T-helper 2 cell treated with Interferon-gamma antibody and Interleukin-4, amounts not matched to agents 100 ng/mL and 5 ng/mL, for 36 hours (primary cell): Measurements from ENCODE around the gene NECAB2. TPM values are rescaled to one million over a fixed set of nuclear protein-coding genes. Genes with fewer than 3 reads are reported as not detected.

ENCODE experiments used
- intact Hi-C: fragments of 100-400 bp; cut with micrococcal nuclease; formaldehyde crosslinking; loops from one replicate; pipeline ENCODE4 v1.15.1; 2023
- total RNA-seq: library from RNA; stranded (reverse); gene quantifications from 2 replicates; pipeline ENCODE4 v1.2.3, GENCODE V29; 2022

The NECAB2 gene
- total RNA-seq, 1 donor from 2014 or later = not detected

DNA sequence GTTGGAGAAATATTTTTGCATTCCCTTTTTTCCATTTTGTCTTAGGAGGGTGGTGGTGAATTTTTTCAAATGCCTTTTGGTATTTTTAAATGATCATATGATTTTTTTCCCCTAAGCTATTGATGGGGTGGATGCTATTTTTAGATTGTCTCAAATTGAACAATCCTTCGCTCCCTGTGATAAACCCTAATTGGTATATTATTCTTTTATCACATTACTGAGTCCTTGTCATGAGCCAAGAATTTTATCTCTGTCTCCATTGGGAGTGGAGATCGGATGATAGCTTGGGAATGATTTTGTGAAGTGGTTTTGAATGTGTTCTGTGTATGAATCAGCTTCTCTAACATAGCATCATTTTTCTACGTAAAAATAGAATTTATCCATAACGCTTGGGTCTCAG is 15.4 kb downstream of the NECAB2 start:
- intact Hi-C loops = no loop called here

DNA sequence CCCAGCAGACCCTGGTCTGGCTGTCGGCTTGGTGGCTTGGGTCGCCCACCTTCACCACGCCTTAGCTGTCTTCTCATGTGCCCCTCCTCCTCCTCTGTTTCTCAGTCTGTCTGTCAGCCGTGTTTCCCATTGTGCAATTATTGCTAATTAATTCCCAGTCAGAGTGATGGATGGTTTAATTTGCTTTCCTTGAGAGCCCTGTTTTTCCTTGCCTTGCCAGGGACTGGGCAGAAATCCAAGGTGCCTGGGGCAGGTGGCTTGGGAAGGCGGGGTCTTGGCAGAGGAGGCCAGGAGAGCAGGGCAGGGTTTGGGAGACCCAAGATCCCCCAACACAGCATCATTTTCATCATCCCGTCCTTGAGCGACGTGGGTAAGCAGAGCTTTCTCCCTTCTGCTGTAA is 21.3 kb downstream of the NECAB2 start:
- intact Hi-C loops = no loop called here

DNA sequence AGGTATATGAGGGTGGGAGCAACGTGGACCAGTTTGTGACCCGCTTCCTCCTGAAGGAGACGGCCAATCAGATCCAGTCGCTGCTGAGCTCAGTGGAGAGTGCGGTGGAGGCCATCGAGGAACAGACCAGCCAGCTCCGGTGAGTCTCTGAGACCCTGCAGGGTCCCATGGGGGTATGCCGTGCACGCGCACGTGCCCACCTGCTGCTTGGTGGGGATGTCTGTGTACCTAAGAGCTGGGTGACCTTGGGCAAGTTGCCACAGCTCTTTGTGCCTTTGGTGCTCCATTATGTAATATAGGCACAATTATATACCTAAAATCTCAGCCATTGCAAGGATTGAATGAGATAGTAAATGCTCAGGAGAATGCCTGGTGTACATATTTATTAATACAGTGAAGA is 22.4 kb downstream of the NECAB2 start:
- intact Hi-C loops = no loop called here

DNA sequence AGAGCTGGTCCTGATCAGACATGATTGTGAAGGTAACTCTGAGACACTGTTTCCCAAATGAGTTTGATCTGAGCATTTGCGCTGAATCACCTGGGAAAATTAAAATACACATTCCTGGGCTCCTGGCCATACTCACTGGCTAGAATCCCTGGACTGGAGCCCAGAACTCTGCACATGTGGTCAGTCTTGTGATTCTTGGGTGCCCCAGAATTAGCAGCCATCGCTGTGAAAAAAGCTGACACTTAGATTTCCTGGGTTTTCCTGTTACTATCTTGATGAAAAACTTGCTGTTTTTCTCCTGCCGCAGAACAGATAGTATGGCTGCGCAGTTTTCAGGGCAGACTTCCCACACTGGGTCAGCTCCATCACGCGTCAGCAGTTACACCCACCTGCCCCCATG is 24.6 kb downstream of the NECAB2 start:
- intact Hi-C loops = no loop called here

DNA sequence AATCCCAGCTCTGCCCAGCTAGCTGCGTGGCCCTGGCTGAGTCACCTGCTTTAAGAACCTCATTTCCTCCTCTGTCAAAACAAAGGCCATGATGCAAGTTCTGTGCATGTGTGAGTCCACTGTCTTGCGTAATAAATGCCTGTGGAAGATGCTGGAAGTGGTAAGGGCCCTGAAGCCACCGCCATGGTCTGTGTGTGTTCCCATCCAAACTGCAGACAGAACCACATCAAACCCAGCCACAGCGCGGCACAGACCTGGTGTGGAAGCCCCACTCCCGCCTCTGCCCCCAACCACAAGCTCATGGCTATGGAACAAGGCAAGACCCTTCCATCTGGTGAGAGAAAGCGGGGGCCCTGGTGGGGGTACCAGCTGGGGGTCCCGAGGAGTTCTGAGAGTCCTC is 26.0 kb downstream of the NECAB2 start:
- intact Hi-C loops = no loop called here

DNA sequence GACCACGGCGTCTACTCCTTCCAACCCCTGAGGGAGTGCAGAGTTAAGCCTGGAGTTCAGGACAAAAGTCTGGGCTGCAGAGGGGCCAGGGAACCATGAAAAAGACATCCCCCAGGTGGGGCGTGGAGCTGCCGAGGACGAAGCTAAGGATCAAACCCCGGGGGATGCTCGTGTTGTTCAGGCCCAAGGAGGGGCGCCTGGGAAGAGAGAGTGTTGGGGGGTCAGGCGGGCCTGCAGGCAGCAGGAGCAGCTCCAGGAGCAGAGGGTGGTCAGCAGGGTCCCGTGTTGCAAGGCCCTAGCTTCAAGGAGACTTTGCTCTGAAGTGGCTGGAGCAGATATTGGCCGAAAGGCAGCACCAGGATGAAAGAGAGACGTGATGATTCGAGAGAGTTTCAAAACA is 26.7 kb downstream of the NECAB2 start:
- intact Hi-C loops = no loop called here

DNA sequence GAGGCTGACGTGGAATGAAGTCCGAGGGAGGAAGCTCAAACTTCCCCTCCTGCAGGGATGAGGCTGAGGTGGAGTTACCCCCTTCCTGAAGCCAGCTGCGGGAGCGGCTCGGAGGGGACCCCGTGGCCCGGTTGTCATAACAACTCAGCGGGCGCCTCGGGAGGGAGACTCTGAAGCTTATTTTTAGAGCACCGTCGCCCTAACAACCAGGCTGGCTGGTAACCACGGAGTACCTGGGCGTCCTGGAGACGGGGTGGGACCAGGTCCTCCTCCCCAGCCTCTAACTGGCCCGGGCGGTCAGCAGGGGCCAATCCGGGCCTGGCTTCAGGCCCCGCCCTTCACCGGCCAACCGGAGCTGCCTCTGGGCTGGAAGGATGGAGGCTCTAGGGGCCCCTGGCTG is 27.7 kb downstream of the NECAB2 start:
- intact Hi-C loops = no loop called here

DNA sequence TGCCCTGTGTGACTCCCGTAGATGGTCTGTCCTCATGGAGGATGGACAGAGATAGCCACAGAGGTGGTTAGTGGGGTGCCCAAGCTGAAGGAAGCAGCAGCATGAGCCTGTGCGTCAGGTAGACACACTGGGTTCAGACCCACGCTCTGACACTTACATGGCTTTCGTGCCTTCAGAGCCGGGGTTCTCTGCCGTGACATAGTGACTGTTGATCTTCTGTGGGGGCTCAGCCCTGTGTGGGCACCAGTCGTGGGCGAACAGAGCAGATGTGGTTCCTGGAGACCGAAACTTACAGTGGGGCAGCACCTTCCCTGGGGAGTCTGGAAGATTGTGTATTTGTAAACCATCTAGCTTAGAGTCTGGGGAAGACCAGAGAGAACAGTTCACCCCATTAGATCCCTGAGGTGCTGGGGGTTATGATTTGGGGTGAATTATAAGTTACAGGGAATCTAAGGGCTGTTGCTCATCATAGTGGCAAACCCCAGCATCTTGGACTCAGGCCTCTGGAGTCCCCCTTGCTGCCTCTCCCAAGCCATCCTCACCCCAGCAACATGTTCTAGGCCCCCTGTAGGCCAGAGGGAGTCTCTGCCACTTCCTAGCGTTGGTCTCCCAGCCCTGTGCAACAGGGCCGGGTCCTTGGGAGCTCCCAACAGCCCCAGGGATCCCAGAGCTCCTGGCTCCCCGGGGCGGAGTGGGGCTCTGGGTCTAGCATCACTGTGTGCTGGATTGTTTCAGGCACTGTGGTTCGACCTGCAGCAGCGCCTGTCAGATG is 28.6 kb downstream of the NECAB2 start:
- intact Hi-C loops = no loop called here

DNA sequence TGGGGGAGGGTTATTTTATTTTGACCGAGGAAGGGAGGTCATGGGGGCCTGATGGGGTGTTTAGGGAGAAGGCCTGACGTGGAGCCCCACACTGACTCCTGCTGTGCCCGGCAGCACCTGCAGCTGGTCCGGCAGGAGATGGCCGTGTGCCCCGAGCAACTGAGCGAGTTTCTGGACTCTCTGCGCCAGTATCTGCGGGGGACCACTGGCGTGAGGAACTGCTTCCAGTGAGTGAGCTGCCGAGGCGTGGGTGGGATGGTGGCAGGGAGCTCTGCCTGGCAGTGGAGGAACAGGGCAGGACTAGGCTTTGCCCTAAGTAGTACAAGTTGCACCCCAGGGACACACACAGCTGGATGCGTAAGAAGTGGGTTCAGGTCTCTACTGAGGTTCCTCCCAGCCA is 30.0 kb downstream of the NECAB2 start:
- intact Hi-C loops = no loop called here

DNA sequence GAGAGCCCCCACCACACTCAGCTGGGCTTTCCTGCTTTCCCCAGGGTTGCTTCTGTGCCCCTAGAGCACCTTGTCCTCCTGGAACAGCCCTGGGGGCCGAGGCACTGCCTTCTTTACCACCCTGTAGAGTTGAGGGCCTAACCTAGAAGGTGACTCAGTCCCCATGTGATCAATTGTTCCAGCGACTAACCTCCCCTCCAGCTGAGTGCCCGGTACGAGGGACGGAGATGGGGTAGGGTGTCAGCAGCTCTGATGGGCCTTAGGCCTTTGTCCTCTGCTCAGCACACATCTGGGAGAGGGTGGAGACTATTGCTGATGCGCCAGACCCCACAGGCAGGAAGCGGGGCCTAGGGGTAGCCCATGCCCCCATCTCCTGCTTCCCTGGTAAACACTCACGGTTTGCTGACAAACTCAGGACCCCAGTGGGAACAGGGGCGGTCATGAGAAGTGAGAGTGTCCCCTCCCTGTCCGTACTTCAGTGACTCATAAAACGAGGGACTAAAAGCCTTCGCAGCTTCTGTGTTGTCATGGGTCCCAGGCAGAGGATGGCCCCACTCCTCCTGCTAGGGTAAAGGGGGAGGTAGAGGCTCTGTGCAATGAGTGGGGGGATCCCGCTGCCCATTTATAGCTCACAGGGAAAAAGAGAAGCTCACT is 33.1 kb downstream of the NECAB2 start:
- intact Hi-C loops = no loop called here

DNA sequence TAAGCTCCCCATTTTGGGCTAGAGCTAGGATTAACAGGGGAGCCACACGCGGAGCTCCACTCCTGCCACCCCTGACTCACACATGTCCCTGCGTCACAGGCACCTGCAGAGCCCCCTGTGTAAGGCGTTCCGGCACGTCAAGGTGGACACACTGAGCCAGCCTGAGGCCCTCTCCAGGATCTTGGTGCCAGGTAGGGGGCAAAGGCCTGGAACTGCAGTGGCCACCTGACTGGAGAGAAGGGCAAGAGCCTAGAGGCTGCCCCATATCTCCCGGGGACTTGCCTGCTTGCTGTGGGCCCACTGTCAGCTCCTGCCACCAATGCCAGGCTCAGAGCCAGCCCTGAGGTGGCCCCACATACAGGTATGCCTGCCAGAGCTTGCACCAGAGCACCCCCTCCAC is 33.7 kb downstream of the NECAB2 start:
- intact Hi-C loops = no loop called here

DNA sequence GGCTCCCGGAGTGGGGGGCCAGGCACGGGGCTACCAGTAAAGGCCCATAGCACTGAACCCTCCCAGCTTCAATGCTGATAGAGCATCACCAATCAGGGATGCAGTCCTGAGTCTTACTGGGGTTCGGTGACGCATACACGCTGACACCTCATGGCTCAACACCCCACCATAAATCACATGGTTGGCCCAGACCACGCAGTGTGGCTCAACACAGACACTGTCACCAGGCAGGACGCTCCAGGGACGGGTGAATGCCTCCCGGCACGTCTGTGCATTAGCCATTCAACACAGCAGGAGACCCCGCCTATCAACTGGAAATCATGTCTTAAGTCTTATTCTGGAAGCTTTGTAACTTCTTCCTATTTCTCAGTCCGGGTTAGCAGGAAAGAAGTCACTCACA is 35.0 kb downstream of the NECAB2 start:
- intact Hi-C loops = no loop called here

DNA sequence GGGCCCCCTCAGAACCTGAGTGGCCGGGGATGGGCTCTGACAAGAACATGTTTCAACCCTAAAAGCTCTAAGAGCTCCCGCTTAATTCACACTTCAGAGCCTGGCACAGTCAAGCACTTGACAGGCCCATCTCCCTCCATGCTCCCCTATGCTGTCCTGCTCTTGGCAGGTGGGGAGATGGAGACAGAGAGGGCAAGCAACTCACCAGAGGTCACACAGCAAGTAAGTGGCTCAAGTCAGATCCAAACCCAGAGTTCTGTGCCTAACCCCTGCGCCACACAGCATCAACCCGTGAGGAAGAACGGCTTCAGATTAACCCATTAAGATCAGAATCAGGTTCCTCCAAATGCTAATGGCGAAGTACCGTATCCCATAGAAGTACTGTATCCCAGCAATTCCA is 36.4 kb downstream of the NECAB2 start:
- intact Hi-C loops = no loop called here

DNA sequence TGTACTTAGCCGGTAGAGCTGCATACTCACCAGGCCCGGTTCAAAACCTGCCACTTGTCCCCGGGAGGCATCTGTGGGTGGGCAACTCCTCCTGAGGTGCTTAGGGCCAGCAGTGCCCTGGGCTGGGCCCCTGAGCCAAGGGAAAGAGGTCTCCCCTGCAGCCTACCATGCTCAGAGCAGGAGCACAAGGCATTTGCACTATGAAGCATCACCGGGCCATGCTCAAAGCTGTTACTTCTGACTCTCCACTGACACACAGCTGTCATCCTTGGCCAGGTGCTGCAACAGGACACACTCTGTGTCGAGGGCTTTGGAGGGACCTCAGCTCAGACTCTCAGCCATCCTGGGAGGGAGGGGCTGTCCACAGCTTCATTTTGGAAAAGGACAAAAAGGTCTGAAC is 37.3 kb downstream of the NECAB2 start:
- intact Hi-C loops = no loop called here

DNA sequence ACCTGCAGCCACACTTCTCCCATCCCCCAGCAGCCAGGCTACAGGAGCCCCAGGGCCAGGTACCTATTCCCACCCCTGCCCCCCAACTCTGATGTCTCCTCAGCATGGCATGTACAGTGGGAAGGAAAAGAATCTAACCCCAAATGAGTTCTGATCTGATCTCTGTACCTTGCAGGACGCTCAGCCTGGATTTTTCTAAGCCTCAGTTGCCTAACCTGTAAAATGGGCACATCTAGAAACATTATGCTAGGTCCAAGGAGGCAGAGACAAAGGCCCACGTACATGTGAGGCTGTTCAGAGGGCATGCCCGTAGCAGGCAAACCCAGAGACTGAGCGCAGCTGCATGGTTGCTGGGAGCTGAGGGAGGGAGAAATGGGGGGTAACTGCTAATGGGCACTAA is 39.5 kb downstream of the NECAB2 start:
- intact Hi-C loops = no loop called here

DNA sequence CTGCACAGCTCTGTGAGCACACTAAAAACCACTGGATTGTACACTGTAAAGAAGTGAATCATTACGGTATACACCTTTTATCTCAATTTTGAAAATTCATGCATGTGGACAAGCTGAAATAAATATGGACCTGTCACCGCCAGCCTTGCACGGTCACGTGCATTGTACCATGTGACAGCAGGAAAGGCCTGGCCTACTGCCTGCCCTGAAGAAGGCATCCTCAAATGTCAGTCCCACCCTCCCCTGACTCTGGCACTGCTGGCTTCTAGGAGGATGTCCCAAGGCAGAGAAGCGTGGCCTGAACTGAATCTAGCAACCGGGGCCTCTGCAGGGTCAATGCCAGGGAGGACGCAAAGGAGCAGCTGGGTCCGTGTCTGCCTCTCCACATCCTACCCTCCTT is 39.9 kb downstream of the NECAB2 start:
- intact Hi-C loops = no loop called here

DNA sequence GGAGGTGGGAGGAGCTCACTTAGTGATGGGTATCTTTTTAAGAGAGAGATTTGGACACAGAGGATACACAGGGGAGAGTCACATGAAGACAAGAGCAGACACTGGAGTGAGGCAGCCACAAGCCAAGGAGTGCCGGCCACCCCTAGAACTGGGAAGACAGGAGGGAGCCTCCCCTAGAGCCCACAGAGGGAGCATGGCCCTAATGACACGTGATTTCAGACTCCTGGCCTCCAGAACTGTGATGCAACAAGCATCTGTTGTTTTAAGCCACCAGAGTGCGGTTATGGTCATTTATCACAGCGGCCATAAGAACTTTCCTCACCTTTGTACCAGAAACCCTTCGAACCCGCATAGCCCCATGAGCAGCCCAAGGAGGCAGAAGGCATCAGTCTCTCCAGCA is 41.2 kb downstream of the NECAB2 start:
- intact Hi-C loops = no loop called here

DNA sequence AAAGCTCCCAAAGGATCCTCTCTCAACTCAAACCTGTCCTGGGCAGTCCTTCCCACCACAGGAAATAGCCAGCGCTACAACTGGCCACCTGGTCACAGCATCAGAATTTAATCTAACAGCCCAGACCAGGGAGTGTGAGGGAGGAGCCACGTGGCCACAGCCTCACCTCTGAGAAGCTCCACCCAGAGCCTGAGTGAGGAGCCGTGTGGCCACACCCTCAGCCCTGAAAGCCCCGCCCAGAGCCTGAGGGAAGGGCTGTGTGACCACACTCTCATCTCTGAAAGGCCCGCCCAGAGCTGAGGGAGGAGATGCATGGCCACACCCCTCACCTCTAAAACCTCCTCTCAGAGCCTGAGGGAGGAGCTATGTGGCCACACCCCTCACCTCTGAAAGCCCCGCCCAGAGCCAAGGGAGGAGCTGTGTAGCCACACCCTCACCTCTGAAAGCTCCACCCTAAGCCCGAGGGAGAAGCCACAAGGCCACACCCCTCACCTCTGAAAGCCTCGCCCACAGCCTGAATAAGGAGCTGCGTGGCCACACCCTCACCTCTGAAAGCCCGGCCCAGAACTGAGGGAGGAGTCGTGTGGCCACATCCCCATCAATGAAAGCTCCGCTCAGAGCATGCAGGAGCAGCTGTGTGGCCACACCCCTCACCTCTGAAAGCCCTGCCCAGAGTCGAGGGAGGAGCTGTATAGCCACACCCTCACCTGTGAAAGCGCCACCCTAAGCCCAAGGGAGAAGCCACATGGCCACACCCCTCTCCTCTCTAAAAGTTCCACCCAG is 45.9 kb downstream of the NECAB2 start:
- intact Hi-C loops = no loop called here

DNA sequence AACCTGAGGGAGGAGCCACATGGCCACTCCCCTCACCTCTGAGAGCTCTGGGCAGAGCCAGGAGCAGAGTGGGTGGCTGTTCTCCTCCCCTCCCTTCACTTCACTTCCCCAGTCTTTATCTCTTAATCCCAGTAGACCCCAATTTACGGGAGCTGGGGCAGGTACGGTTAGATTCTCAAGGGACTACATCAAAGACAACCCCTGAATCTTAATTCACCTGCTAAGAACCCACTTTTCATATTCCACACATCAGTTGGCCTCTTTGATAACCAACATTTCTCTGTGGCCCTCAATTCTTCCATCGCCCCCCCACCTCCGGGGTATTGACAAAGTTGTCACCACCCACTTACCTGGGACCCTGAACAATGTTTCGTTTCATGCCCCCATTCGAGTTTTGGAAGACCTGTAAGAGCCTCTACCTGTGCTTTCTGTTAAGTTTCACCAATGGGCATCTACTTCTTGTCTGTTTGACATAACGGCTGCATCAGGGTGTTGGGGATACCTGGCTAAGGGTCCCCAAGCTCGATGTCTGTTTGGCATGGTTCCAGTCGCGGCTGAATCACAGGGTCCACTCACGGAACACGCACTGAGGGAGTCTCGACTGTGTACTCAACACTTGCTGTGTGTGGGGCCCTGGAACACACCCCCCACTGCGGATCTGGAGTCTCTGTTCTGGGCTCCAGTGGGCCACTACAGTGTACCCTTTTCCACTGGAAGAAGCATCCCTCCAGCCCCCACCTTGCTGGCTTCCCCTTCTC is 46.7 kb downstream of the NECAB2 start:
- intact Hi-C loops = no loop called here

DNA sequence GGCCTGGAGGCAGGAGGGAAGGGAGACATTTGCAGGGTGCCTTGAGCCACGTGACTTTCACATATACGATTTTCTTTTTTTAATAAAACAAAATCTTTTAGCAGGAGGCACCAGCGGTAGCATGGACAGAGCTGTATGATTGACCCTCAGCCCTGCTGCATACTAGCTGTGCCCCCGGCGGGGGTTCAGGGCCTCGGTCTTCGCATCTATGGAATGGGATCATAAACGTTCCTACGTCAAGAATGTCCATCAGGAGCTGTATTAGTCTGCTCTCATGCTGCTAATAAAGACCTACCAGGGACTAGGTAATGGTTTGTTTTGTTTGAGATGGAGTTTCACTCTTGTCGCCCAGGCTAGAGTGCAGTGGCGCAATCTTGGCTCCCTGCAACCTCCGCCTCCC is 47.4 kb downstream of the NECAB2 start:
- intact Hi-C loops = no loop called here

DNA sequence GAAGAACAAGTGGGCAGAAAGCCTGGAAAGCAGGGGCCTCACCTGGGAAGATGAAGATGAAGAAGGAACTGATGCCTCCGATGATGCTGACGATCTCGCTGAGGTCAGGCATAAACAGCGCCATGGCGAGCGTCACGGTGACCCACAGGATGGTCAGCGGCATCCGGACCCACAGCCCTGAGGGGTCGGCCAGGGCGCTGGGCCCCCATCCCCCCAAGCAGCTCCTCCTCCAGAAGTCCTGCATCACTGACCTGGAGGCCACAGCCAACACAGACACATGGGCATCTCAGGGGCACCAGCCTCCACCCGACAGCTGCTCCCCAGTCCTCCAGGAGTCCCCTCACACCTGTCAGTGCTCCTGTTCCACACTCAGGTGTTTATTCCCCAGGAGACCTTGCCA is 48.4 kb downstream of the NECAB2 start:
- intact Hi-C loops = no loop called here

DNA sequence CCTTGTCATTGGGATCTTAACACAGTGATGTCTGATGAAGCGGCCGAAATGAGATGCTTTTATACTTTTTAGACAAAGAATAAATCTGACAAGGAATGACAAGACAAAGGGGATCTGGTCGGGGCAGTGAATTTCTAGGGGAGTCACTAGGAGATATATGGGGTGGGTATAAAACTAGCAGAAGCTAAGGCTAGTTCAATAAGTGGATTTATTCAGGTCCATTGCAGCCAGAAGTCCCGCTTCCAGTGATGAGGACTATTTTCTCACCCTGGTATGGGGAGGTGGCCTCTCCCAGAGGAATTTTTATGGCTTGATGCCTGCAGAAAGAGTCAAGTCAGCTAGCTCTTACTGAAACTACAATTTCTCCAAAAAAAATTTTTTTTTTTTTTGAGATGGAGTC is 50.7 kb downstream of the NECAB2 start:
- intact Hi-C loops = no loop called here
